ENCODE data around the gene RFPL3.

DNA sequence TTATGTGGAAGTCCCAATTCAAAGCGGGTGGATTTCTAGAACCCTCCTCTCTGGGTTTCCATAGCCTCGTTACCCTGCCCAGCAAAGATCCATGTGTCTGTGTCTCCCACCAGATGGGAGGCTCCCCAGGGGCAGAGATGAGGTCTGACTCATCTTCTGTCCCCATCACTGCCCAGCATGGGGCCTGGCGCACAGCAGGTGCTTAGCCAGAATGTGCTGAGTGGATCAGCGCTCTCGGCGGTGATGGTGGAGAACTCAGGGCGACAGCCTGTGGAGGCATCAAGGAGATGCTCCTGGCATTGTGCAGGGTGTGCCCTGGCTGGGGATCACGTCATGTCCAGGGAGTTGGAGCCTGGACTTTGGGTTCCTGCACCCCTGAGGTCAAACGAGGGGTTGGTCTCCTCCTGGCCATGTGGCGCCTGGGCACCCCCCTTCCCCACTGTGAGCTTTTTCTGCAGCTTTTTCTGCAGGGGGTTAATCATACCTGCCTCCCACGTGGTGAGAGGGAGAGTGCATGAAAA, 46.1 kb upstream of the RFPL3 start:
- TF ChIP-seq POLR2AphosphoS5 (IDR thresholded peaks at IDR 0.05; ENCODE audit: low read depth, low read length) (no peak), SIN3A (IDR thresholded peaks at IDR 0.05; ENCODE audit: borderline replicate concordance, insufficient read depth, low read length) (no peak), TAF1 (IDR thresholded peaks at IDR 0.05; ENCODE audit: borderline replicate concordance, insufficient read depth, low read length) (no peak), REST (IDR thresholded peaks at IDR 0.05; ENCODE audit: insufficient read depth in 1 of 2, low read depth in 2 of 2, low read length in 2 of 2) (no peak), FOXP2 (optimal IDR thresholded peaks at IDR 0.05; ENCODE audit: borderline replicate concordance, extremely low read depth, extremely low read length, insufficient read depth) (no peak)

All from PFSK-1 (cell line).